ENCODE data around the gene MAP2K7.
"Not testable (repeated sequence)": the region's sequence is repeated elsewhere in the genome, so short reads cannot be mapped to it uniquely, and the experiment has no call there.

MAP2K7 gene

GRCh38 chr19:7903244-7904073 lies at the start of gene MAP2K7:
Gene MAP2K7, plus strand, starts transcription at chr19:7903877. Its CDS starts 68 bp downstream, at chr19:7903945.
- TF ChIP-seq CTCF (IDR thresholded peaks at IDR 0.05; ENCODE audit: low read depth, low read length, missing control alignments), result peak; percentile 55
- H3K4me3 ChIP-seq (ENCODE audit: low read depth, low read length), result peak within 1 kb of the TSS; percentile 98
- DNase-seq (ENCODE audit: low read depth), result peak; percentile 96

GRCh38 chr19:7855426-7856108 lies 48.1 kb upstream of the MAP2K7 start:
- TF ChIP-seq CTCF (IDR thresholded peaks at IDR 0.05; ENCODE audit: low read depth, low read length, missing control alignments), result no peak
- DNase-seq (ENCODE audit: low read depth), result no peak
- no peak overlapping the region for H3K4me3 ChIP-seq (ENCODE audit: low read depth, low read length)

- no peak for TF ChIP-seq CTCF (IDR thresholded peaks at IDR 0.05; ENCODE audit: low read depth, low read length, missing control alignments)
- no peak overlapping the region for H3K4me3 ChIP-seq (ENCODE audit: low read depth, low read length)
- no peak for DNase-seq (ENCODE audit: low read depth)
Observed at GRCh38 chr19:7856109-7856591, 47.5 kb upstream of the MAP2K7 start.

- DNase-seq (ENCODE audit: low read depth), result no peak
- TF ChIP-seq CTCF (IDR thresholded peaks at IDR 0.05; ENCODE audit: low read depth, low read length, missing control alignments), result no peak
- no peak overlapping the region for H3K4me3 ChIP-seq (ENCODE audit: low read depth, low read length)
Observed at GRCh38 chr19:7856679-7857663, 46.7 kb upstream of the MAP2K7 start.

GRCh38 chr19:7857727-7858108 lies 46.0 kb upstream of the MAP2K7 start:
- TF ChIP-seq CTCF (IDR thresholded peaks at IDR 0.05; ENCODE audit: low read depth, low read length, missing control alignments), result no peak
- DNase-seq (ENCODE audit: low read depth), result no peak

GRCh38 chr19:7858109-7858770 lies 45.4 kb upstream of the MAP2K7 start:
- DNase-seq (ENCODE audit: low read depth), result no peak
- no peak for TF ChIP-seq CTCF (IDR thresholded peaks at IDR 0.05; ENCODE audit: low read depth, low read length, missing control alignments)
- H3K4me3 ChIP-seq (ENCODE audit: low read depth, low read length), result no peak overlapping the region

More at GRCh38 chr19:7857727-7858108, 46.0 kb upstream of the MAP2K7 start:
- no peak overlapping the region for H3K4me3 ChIP-seq (ENCODE audit: low read depth, low read length)

GRCh38 chr19:7859087-7859486 lies 44.6 kb upstream of the MAP2K7 start:
- not testable (repeated sequence) for DNase-seq (ENCODE audit: low read depth); H3K4me3 ChIP-seq (ENCODE audit: low read depth, low read length)

Measured in GM12864 (cell line).